Stimulated activated CD8-positive, alpha-beta memory T cell treated with anti-CD3 and anti-CD28 coated beads, Interleukin-4, amount 100 ng/mL, for 48 hours (primary cell): ENCODE results near the gene TH.

Experiments
- DNase-seq: peaks from one replicate; pipeline ENCODE4 v3.0.0-alpha.2; 2020

The TH gene

DNA sequence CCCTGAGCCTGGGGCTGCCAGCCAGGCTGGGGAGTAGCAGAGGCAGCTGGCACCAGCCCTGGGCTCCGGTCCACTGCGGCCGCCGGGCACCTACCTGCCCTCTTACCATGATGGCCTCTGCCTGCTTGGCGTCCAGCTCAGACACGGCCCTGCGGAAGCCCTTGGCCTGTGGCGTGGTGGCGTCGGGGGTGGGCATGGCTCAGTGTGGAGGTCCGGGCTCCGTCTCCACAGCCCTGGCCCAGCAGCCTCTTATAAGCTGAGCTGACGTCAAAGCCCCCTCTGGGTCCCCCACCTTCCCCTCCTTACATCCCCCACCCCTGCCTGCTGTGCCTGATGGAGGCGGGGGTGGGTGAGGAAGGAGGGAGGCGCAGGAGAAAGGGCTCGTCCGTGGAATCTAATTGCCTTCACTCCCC, at the start of gene TH:
TH (minus strand) TSS at position 225 of the 413 bp plus-strand sequence; CDS start at position 196, 29 bp downstream.
- DNase-seq: no peak

DNA sequence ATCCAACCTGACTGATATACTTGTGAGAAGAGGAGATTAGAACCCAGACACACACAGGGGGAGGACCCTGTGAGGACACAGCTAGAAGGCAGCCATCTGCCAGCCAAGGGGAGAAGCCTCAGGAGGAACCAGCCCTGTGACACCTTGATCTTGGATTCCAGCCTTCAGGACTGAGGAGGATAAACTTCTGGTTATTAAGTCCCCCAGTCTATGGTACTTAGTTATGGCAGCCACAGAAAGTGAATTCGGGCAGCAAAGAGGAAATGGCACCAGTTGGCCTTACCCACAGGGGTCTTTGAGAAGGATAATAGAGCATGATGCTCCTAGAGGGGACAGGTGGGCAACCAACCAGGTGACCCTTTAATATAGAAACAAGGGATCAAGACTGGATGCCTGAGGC, 49.4 kb upstream of the TH start:
- no peak for DNase-seq

DNA sequence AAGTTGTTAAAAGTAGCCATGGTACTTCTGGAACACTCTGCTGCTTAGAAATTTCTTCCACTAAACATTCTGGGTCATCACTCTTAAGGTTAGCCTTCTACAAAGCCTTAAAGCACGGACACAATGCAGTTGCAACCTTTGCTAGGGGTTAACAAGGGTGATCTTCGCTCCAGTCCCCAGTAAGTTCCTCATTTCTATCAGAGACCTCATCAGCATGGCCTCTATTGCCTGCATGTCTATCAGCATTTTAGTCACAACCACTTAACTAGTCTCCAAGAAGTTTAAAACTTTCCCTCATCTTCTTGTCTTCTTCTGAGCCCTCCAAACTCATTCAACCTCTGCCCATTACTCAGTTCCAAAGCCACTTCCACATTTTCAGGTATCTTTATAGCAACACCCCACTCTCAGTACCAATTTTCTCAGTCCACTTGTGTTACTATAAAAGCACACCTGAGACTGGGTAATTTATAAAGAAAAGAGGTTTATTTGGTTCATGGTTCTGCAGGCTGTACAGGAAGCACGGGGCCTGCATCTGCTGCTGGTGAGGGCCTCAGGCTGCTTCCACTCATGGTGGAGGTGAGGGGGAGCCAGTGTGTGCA, 48.7 kb upstream of the TH start:
- no peak for DNase-seq

DNA sequence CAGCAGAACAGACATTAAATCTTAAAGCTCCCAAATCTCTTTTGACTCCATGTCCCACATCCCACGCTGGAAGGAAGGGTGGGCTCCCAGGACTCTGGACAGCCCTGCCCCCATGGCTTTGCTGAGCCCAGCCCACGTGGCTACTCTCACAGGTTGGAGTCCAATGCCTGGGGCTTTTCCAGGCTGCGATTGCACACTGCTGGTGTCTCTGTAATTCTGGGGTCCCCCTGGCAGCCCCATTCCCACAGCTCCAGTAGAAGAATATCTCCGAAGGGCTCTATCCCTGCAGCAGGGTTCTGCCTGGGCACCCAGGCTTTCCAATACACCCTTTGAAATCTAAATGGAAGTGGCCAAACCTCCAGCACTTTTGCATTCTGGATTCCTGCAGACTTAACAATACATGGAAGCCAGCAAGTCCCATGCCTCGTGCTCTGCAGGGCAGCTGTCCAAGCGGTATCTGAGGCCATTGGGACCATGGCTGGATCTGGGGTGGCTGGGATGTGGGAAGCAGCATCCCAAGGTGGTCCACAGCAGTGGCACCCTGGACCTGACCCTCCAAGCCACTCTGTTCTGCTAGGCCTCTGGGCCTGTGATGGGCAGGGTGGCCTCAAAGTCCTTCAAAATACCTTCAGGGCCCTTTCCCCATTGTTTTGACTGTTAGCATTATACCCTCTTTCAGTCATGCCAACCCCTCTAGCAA, 47.9 kb upstream of the TH start:
- DNase-seq: no peak

DNA sequence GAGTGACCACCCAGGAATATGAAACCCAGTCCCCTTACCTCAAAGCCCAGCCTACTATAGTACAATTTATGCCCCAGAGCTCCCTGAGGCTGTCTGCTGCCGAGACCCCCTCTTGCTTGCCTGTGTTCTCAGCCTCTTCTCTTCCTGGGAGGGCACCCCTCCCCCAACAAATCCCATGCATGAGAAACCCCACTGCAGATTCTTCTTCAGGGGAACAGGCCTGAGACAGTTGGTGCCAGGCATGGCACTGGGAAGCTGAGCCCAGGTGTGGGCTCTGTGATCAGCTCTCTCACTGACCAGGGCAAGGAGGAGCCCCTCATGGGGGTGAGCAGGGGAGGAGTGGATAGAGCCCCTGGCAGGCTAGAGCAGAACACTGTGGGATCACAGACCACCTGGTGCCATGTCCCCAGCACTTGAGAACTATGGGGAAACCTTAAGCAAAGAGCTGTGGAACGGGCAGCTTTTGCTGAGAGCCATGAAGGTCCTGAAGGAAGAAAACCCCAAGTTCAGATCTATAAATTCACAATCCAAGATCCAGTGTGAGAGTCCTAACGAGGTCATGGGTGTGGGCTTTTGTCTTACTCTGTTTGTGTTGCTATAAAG, 46.5 kb upstream of the TH start:
- no peak for DNase-seq

DNA sequence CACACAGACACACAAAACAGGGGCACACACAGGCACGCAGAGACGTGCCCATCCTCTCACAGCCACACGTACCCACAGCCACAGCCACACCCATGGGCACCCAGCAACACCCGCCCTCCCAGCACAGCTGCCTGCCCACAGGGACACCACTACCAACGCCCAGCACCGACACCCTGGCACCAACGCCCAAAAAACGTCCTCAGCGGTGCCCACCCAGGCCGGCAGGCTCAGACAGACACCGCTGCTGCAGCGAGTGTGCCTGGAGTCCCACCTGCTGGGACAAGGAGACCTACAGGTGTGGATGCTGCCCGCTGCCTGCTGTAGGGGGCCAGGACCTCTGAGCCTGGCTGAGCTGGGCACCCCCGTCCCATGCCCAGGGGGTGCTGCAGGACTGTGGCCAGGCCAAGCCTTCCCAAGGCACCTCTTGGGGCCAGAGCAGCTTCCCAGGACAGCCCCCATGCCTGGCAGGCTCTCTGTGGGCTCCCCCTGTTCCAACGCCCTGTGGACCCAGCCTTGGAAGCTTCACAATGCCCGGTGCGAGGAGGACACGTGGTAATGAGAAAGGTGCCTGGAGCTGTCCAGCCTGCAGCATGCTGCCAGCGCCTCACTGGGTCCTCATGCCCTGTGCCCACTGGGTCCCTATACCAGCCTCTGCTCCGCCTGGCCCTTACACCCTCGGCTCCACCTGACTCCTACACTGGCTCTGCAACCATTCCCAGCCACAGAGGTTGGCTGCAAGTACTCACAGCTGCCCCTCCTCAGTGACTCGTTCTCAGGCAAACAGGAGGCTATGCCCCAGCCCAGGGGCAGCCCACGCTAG, 45.8 kb upstream of the TH start:
- peak; percentile 14 for DNase-seq

DNA sequence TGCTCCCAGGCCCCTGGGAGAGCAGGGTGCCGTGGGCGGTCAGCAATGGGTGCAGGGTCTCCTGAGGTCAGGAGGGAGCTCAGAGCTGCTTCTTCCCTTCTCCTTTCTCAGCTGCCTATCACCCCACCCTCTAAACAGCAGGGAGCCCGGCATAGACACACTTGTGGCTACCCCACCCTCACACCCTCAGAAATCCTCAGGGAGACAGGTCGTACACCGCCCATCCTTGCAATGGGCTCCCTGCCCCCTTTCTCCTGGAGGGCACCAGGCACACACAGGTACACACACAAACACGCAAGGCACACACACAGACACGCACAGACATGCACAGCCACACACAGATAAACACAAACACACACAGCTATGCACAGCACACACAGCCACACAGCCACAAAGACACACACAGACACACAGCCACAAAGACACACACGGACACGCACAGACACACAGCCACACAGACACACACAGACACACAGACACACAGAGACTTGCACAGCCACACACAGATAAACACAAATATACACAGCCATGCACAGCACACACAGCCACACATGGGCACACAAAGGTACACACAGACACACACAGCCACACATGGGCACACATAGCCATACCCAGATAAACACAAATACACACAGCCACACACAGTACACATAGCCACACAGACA, 44.9 kb upstream of the TH start:
- DNase-seq: peak; percentile 15

DNA sequence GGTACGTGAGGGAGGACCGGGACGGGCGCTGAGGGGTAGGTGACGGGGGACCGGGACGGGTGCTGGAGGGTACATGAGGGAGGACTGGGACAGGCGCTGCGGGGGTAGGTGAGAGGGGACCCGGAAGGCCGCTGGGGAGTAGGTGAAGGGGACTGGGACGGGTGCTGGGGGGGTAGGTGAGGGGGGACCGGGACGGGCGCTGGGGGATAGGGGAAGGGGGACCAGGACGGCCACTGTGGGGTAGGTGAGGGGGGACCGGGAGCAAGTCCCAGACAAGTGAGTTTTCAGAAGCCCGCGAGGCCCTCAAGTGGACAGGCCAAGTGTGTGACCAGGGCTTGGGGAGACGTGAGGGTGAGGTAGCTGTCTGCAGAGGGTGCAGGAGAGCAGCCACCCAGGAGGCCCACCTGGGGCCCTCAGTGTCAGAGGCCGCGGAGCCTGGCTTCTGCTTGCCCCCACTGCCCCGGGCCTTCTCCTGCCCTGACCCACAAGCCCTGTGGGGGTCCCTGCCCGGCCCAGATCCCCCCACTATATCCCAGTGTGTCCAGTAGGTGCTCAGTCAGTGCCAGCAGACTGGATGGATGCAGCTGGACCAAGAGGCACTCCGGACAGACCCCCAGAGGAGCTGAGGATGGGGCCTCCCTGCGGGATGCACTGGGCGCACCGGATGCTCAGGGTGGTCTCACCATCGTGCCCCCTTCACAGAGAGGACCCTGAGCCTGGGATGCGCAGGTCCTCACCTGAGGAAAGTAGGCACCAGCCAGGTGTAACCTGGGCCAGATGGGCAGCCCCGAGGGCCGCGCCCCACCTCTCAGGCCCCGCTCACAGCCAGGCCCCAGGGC, 44.2 kb upstream of the TH start:
- no peak for DNase-seq

DNA sequence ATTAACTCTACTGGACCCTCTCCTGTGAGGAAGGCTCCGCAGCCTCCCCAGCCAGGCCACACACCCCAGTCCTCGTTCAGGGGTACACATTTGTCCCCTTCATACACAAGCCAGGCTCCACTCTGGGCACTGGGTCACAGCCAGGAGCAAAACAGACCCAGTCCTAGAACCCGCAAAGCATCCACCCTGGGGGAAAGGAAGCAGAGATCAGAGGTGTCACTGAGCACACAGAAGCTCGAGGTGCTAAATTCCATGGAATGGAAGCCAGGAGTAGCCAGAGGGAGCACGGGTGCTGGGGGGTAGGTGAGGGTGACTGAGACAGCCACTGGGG, 43.6 kb upstream of the TH start:
- DNase-seq: no peak

DNA sequence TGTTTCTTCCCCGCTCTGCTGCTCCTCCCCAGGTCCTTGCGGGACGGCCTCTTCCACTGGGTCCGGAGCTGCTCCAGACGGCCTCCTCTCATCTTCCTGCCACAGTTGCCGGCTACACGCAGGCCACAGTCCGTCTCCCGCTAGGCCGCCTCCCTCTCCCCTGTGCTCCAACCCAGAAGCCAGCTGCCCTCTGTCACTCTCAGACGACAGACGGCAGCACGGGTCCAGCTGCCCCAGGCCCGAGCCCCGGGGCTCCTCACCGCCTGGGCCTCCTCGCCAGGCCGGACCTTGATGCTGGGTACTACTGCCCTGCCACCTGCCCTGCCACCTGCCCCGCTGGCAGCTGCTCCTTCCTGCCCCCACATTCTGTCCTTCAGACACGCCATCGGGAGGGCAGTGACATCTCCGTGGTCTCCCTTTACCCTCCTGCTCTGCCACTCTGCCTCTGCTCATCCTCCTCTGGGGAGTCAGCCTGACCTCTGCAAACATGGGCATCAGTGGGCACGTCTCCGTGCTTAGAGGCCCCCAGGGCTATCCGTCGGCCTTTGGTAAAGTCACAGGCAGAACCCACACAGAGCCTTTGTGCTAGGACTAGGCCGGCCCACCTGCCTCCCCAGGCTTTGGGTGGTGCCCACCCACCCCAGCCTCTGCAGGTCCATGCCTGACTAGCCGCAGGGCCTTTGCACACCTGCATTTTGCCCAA, 43.1 kb upstream of the TH start:
- peak; percentile 21 for DNase-seq

DNA sequence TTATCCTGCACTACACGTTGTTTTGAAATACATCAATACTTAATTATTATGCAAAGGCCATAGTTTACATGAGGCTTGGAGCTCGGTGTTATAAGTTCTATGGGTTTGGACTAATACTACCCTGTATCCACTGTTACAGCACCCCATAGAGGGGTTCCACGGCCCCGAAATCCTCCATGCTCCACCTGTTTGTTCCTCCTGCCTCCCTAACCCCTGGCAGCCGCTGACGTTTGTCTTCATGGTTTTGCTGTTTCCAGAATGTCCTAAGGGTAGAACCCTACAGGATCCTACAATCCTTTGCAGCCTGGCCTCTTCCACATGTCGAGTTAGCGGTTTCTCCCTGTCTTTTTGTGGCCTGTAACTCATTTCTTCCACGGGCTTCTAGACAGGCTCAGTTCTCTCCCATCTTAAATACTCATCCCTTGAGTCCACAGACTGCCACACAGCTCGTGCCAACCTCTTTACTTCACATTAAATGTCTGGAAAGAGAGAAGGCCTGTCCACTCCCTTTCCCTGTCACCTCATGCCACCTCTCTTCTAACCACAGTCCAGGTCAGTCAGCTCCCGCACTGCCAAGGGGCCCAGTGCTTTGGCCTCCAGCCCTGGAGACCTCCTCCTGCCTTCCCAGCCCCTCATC, 42.4 kb upstream of the TH start:
- DNase-seq: peak; percentile 23

DNA sequence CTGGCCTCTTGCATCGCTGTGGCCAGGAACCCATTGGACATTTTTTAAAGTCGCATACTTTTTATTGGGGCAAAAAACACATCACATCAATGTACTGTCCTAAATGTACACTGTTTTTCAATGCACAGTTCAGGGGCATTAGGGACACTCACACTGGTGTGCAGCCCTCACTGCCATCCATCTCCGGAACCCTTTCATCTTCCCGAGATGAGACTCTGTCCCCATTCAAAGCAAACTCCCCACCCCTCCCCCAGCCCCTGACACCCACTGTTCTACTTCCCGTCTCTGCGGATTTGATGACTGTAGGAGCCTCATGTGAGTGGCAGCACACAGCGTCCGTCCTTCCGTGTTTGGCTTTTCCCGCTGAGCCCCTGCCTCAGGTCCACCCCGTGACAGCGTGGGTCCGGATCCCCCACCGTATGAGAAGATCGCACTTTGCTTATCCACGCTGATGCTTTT, 41.8 kb upstream of the TH start:
- DNase-seq: peak; percentile 43

DNA sequence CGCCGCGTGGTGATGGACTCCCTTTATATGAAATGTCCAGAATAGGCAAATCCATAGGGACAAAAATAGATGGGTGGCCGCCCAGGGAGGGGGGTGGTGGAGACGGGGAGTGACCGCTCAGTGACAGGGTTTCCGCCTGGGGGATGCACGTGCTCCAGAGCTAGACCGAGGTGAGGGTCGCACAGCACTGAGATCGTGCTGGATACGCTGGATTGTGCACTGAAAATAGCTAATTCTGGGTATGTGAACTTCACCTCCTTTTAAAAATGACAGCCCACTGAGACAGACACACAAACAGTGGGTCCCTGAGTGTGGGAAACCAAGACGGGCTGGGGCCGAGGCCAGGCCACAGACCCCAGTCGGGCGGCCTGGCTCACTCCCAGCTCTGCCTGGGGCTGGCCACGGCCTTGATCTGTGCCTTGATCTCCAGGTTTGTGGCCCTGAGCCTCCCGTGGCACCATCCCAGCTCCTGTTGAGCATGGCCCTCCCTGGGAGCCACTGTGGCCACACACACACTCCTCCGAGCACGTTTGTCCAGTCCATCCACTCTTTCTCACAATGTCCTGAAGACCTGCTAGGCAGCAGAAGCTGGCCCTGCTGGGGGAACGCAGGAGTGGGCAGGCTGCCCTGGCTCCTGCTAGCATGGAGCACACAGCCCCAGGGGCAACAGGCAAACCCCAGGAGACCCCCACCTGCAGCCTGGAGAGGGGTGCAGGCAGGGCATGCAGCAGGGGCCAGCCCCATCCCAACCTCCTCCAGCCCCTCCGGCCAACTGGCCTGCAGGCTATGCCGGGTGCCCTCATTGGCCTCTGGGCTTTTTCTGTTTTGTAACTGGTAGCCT, 41.0 kb upstream of the TH start:
- peak; percentile 19 for DNase-seq

DNA sequence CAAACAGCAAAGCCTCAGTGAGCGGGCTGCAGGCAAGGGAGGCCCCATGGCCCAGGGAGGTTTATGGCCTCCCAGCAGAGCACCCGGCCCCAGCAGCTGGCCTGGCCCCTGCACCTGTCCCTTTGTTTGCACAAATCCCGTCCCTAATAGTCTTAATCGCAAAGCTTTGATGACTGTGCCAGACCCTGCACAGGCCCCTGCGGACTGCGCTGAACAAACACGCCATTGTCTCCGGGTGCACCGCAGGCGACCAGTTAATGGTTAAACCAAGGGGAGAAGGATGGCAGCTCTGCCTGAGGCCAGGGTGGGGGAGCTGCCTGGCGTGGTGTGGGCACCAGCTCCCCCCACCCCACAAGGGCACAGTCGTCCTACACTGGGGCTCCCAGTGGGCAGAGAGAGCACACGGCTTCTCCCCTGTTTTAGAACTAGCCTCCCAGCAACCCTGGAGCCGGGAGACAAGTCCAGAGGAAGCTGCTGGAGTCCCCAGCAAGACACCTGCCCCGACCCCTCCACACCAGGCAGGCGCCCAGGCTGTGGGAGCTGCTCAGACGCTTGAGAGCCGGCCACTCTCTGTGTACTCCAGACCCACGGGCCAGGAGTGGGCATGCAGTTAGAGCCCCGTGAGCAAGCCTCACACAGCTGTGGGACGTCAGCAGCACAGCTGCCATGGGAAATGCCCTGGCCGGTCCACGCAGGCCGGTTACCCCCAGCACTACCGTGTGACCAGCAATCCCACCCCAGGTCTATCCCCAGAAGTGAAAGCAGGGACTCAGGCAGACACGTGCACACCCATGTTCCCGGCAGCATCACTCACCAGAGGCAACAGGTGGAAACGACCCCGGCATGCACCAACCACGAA, 39.7 kb upstream of the TH start:
- DNase-seq: no peak

DNA sequence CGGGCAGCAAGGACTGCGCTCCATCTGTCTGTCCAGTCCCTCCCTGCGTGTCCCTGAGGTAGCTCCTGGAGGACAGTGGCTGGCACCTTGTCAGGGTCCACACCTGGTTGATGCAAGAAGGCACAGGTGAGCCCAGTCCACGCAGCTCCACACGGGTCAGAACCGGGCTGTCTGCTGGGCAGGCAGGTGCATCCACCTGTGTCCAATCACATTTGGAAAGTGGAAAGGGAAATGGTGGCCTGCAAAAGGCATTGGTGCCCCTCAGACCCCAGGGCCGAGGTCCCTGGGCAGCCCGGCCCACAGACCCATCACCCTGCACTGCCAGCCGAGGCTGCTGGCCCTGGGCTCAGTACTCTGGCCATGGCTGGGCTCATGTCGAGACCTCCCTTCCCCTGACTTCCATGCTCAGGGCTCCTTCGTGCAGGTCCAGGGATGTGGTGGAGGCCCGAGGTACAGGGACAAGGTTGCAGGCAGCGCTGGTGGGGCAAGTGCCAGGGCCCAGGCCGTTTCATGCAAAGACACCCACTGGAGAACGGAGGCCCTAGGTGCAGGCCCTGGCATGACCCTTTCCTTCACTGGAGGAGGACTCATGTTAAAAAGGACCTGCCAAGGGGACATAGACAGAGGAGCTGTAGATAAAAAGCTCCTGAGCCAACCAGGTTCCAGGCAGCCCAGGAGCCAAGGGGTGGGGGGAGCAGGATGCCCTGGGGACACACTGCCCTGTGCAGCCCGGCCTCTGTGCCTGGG, 38.9 kb upstream of the TH start:
- peak; percentile 20 for DNase-seq

DNA sequence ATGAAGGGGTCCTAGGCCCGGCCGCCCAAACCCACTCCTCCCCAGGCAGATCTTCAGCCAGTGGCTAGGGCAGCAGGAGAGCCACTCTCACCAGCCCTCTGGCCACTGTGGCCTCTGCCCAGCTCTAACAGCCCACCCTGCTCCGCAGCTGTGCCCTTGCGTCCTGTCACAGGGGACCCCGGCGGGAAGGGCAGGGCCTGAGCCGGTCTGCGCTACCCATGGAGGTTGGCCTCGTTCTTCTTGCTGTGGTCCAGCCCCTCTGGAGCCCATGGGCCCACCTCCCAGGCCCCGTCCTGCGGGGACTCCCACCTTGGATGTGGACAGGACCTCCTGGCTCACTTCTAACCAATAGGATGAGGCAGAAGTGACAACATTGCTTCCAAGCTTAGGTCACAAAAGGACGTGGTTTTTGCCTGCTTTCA, 38.3 kb upstream of the TH start:
- no peak for DNase-seq

DNA sequence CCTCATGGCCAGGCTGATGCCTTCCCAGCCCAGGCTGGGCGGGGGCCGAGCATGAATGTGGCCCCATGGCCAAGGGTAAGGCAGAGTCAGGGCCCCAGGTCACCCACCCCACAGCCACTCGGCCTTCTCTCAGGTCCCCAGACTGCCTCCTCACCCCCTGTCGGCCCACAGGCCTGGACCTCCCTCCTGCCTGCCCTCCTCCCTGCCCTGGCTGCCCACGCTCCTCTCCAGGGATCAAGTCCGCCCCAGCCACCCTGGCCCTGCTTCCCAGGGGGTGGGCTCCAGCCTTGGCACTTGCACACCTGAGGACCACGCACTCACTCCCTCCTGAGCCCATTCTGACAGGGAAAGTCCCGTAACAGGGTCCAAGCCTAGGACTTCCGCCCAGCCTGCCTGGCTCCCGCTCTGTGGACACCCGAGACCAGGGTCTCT, 37.8 kb upstream of the TH start:
- DNase-seq: no peak
